Left ventricle myocardium inferior (tissue), 1 donor: Measurements from ENCODE around the gene C11orf24. TPM values are rescaled to one million over a fixed set of nuclear protein-coding genes. Genes with fewer than 3 reads are reported as not detected.
A peak's percentile ranks its signal among the peaks of the same experiment; 100 is the strongest.
"Not testable (repeated sequence)": the region's sequence is repeated elsewhere in the genome, so short reads cannot be mapped to it uniquely, and the experiment has no call there.

Source experiments
- DNase-seq: peaks from one replicate; pipeline ENCODE4 v3.0.0-alpha.2; 2020
- H3K27ac ChIP-seq: fragments of 200-600 bp; replicated peaks from 2 replicates; pipeline ENCODE4 v1.8.0; 2021
- H3K27me3 ChIP-seq: fragments of 200-600 bp; 2 replicates; pipeline ENCODE4 v1.8.0; 2021; ENCODE audit warnings: low read depth
- H3K36me3 ChIP-seq: fragments of 200-600 bp; 2 replicates; pipeline ENCODE4 v1.8.0; 2021
- H3K4me1 ChIP-seq: fragments of 200-600 bp; 2 replicates; pipeline ENCODE4 v1.8.0; 2021
- H3K4me3 ChIP-seq: fragments of 200-600 bp; 2 replicates; pipeline ENCODE4 v1.8.0; 2021; ENCODE audit warnings: mild to moderate bottlenecking, moderate library complexity
- H3K9me3 ChIP-seq: fragments of 200-600 bp; replicated peaks from 2 replicates; pipeline ENCODE4 v1.8.0; 2021
- intact Hi-C: fragments of 100-400 bp; cut with micrococcal nuclease; formaldehyde crosslinking; loops from one replicate; pipeline ENCODE4 v1.11.0; 2022
- total RNA-seq: library from RNA; stranded (reverse); fragmentation: NEBNext Ultra II Directional; extraction: Animal tissue kit (Norgen Biotek cat#: 25700); gene quantifications from one replicate; pipeline ENCODE4 v1.2.1, GENCODE V29; 2021
- TF ChIP-seq, protein P1 (sequence below): fragments of 200-600 bp; IDR thresholded peaks from 2 replicates; pipeline ENCODE4 v1.8.0; 2021; ENCODE audit warnings: antibody characterized with exemption, mild to moderate bottlenecking, borderline replicate concordance
- donor health status: DM: no; HTN: yes; CAD: no; lungs with severe emphysema.

The C11orf24 gene
- total RNA-seq, 1 donor from 2014 or later: 28.6 TPM

DNA sequence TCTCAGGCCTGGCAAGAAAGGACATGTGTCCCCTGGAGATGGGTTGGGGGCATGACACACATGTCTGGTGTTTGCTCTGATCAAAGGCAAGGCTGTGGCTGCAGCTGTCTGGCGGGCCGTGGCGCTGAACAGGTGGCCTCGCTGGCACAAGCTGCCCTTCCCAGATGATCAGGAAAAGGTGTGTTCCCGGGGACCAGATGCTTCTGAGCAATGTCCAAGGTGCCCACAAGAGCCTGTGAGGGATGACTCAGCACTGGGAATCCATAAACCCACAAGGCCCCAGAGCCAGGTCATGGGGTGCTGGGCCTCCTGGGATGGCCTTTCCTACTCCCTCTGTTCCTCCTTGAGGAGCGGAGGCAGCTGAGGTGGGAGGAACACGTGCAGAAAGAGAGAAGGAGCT lies 30.9 kb upstream of the C11orf24 start:
- Histone ChIP-seq H3K27ac (no peak overlapping the region), H3K4me3 (no peak overlapping the region), H3K36me3 (no peaks in the 10 kb centered on the region), H3K27me3 (no peaks in the 10 kb centered on the region), H3K4me1 (peaks cover 15% of the 10 kb centered on the region), H3K9me3 (no peaks in the 10 kb centered on the region)
- no peak for DNase-seq
- TF ChIP-seq, protein P1, sequence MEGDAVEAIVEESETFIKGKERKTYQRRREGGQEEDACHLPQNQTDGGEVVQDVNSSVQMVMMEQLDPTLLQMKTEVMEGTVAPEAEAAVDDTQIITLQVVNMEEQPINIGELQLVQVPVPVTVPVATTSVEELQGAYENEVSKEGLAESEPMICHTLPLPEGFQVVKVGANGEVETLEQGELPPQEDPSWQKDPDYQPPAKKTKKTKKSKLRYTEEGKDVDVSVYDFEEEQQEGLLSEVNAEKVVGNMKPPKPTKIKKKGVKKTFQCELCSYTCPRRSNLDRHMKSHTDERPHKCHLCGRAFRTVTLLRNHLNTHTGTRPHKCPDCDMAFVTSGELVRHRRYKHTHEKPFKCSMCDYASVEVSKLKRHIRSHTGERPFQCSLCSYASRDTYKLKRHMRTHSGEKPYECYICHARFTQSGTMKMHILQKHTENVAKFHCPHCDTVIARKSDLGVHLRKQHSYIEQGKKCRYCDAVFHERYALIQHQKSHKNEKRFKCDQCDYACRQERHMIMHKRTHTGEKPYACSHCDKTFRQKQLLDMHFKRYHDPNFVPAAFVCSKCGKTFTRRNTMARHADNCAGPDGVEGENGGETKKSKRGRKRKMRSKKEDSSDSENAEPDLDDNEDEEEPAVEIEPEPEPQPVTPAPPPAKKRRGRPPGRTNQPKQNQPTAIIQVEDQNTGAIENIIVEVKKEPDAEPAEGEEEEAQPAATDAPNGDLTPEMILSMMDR: no peak
- intact Hi-C loops: no loop called here

DNA sequence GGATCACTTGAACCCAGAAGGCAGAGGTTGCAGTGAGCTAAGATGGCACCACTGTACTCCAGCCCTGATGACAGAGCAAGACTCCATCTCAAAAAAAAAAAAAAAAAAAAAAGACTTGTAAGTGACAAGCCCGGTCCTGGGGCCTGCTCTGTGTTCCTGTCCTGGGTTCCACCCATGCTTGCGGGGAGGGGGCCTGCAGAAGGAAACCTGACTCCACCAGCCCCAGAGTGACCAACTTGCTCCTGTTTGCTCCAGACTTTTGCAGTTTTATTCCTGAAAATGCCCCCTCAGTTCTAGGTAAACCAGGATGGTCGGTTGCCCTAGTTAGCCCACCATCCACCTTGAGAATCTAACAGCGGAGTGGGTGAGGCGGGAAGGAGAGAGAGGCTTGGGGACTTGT lies 30.5 kb upstream of the C11orf24 start:
- H3K27ac ChIP-seq: no peak overlapping the region
- peaks cover 19% of the 10 kb centered on the region for H3K4me1 ChIP-seq
- no peaks in the 10 kb centered on the region for H3K36me3 ChIP-seq
- TF ChIP-seq, protein P1: no peak
- H3K27me3 ChIP-seq: no peaks in the 10 kb centered on the region
- H3K4me3 ChIP-seq: no peak overlapping the region
- intact Hi-C loops: no loop called here
- H3K9me3 ChIP-seq: no peaks in the 10 kb centered on the region
- no peak for DNase-seq

DNA sequence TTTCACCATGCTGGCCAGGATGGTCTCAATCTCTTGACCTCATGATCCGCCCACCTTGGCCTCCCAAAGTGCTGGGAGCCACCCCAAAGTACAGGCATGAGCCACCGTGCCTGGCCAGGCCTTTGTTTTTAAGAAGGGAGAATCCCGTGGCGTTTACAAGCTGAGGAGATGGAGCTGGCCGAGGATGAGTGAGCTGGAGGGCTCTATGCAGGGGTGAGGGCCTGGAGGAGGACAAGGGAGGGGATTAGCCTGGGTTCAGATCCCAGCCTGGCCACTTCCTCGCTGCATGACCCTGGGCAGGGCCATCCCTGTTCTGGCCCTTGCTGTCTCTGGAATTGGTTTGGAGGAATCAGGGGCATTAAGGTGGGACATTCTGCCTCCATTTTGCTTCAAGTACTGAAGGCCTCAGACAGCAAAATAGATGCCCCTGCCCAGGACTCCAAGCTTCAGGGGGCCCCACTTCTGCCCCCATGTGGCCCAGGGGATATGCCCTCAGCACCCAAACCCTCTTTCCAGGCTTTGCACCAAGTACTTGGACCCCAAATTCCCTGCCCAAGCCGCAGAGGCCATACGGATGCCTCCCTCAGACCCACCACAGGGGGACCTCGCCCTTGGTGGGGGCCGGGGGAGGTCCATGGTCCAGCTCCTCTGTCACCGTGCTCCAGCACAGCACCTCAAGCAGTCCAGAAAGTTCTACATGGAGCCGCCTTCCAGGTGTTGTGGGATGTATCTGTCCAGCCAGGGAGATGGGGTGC lies 28.5 kb upstream of the C11orf24 start:
- no peaks in the 10 kb centered on the region for H3K36me3 ChIP-seq
- H3K27me3 ChIP-seq: no peaks in the 10 kb centered on the region
- H3K4me3 ChIP-seq: no peak overlapping the region
- H3K9me3 ChIP-seq: no peaks in the 10 kb centered on the region
- no peak overlapping the region for H3K27ac ChIP-seq
- TF ChIP-seq, protein P1: no peak
- DNase-seq: no peak
- H3K4me1 ChIP-seq: peaks cover 19% of the 10 kb centered on the region
- intact Hi-C loops: no loop called here

DNA sequence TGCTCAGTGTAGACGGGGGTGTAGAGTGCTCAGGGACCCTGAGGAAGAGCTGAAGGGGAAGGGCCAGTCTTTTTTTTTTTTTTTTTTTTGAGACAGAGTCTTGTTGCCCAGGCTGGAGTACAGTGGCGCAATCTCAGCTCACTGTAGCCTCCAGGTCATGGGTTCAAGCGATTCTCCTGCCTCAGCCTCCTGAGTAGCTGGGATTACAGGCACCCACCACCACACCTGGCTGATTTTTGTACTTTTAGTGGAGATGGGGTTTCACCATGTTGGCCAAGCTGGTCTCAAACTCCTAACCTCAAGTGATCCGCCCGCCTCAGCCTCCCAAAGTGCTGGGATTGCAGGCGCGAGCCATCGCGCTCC lies 27.7 kb upstream of the C11orf24 start:
- not testable (repeated sequence) for H3K27ac ChIP-seq, H3K4me3 ChIP-seq, H3K9me3 ChIP-seq, DNase-seq, H3K36me3 ChIP-seq, H3K27me3 ChIP-seq
- intact Hi-C loops: loop anchor here (2.0 kb wide), 1 partner anchor 43 kb away; no protein-coding TSS in a partner anchor
- H3K4me1 ChIP-seq: peaks cover 19% of the 10 kb centered on the region

DNA sequence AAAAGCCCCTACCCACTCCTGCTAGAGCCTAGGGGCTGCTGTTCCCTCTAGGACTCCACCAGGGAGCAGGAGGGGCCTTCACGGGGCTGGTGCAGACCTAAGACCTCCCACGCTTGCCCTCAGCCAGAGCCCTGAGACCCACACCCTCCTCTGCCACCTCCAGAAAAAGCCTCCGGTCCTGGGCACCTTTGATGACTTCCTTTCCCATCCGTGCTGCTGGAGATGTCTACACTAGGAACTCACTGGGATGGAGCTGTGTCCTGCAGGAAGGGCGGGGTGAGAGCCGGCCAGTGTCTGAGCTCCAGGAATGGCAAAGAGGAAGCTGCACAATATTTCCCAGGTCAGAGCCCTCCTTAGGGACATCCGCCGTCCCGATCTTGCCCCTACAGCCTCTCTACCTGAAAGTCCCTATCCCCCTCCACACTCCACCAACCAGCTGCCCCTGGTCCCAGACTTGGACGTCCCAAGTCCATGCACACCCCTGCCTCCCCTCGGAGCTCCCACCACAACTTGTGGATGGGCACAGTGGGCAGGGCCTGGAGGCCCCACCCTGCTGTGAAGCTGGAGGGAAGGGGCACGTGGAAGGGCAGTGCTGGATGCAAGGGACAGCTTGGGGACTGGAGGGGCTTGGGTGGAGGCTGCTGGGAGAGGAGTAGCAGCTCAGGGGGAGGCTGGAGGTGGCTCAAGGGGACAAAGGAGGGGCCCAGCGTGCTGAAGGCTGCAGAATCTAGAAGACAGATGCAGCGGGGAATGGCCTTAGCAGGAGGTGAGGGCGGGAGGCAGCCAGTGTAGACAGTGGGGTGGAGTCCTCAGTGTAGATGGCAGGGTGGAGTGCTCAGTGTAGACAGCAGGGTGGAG lies 27.1 kb upstream of the C11orf24 start:
- H3K4me1 ChIP-seq: peaks cover 19% of the 10 kb centered on the region
- no peaks in the 10 kb centered on the region for H3K27me3 ChIP-seq
- DNase-seq: peak; percentile 22
- H3K36me3 ChIP-seq: no peaks in the 10 kb centered on the region
- H3K27ac ChIP-seq: peak overlapping the region; percentile 48
- TF ChIP-seq, protein P1: no peak
- H3K4me3 ChIP-seq: no peak overlapping the region
- no peaks in the 10 kb centered on the region for H3K9me3 ChIP-seq
- intact Hi-C loops: loop anchor here (2.0 kb wide), 1 partner anchor 42 kb away; no protein-coding TSS in a partner anchor
